ENCODE results near the gene TRPV5.
"Not testable (repeated sequence)": the region's sequence is repeated elsewhere in the genome, so short reads cannot be mapped to it uniquely, and the experiment has no call there.

Gene TRPV5

DNA sequence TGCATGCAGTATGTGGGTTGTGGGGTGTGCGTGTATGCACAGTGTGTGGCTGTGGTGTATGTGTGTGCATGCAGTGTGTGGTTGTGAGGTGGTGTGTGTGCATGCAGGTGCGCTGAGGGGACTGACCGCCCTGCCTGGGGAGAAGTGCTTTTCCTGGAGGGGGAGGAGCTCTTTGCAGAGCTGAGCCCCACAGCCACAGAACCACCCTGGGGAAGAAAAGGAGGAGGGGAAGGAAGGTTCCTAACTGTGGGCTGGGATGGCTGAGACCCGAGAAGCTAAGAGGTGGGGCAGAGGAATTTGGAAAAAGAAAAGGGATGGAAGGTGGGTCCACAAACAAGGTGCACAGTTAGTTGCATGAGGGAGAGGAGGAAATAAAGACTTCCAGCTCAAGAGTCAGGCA is at the start of gene TRPV5:
Gene TRPV5, minus strand, starts transcription at position 123 of the 400 bp plus-strand sequence. CDS start 287 bp downstream, outside the sequence.
- FAIRE-seq (no peak), DNase-seq (ENCODE audit: extremely low spot score, insufficient read length, low read depth) (no peak)

DNA sequence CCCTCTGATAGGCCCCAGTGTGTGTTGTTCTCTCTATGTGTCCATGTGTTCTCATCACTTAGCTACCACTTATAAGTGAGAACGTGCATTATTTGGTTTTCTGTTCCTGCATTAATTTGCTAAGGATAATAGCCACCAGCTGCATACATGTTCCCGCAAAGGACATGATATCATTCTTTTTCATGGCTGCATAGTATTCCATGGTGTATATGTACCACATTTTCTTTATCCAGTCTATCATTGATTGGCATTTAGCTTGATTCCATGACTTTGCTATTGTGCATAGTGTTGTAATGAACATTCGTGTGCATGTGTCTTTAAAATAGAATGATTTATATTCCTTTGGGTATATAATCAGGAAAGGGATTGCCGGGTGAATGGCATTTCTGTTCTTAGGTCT is 44.9 kb upstream of the TRPV5 start:
- FAIRE-seq; DNase-seq (ENCODE audit: extremely low spot score, insufficient read length, low read depth): not testable (repeated sequence)

DNA sequence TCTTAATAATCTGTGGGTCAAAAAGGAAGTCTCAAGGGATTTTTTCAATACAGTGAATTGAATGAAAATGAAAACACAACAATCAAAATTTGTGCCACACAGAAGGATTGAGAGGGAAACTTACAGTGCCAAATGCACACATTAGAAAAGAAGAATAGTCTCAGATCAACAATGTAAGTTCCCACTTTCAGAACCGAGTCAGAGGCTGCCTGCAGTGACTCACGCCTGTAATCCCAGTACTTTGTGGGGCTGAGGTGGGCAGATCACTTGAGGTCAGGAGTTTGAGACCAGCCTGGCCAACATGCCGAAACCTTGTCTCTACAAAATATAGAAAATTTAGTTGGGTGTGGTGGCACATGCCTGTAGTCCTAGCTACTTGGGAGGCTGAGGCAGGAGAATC is 41.1 kb upstream of the TRPV5 start:
- FAIRE-seq, result no peak
- DNase-seq (ENCODE audit: extremely low spot score, insufficient read length, low read depth), result no peak

DNA sequence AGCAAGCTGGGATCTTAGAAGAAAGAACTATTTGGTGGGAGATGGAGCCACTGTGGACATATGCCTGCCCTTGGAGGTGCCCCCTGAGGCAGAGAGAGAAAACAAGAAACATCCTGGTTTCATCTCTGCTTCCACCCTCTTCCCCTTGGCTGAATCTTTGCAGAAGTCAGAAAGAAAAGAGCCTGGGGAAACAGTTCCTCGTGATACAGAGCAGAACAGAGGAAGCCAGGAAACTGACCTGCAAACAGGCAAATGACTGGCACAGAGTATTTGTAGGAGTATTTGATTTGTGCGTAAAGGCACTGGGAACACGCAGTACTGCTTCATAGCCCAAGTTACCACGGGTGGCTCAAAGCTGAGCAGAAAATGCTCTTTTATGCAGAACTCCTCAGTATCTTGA is 35.6 kb upstream of the TRPV5 start:
- FAIRE-seq, result no peak

DNA sequence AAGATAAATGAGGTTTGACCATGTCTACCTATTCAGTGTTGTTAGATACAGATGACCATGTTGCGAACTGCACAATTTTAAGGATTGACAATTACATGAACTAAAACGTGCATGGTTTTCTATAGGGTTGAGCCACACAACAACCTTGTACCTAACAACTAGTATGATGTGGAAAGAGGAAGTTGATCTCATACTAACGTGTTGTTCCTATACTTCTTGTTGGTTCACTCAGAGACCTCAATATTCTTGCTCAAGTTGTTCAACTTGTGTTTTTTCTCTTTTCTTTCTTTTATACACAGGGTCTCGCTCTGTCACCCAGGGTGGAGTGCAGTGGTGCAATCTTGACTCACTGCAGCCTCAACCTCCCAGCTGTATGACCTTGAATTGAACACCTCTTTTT is 34.7 kb upstream of the TRPV5 start:
- FAIRE-seq (no peak), DNase-seq (ENCODE audit: extremely low spot score, insufficient read length, low read depth) (no peak)

More for the DNA sequence above, 35.6 kb upstream of the TRPV5 start:
- no peak for DNase-seq (ENCODE audit: extremely low spot score, insufficient read length, low read depth)

DNA sequence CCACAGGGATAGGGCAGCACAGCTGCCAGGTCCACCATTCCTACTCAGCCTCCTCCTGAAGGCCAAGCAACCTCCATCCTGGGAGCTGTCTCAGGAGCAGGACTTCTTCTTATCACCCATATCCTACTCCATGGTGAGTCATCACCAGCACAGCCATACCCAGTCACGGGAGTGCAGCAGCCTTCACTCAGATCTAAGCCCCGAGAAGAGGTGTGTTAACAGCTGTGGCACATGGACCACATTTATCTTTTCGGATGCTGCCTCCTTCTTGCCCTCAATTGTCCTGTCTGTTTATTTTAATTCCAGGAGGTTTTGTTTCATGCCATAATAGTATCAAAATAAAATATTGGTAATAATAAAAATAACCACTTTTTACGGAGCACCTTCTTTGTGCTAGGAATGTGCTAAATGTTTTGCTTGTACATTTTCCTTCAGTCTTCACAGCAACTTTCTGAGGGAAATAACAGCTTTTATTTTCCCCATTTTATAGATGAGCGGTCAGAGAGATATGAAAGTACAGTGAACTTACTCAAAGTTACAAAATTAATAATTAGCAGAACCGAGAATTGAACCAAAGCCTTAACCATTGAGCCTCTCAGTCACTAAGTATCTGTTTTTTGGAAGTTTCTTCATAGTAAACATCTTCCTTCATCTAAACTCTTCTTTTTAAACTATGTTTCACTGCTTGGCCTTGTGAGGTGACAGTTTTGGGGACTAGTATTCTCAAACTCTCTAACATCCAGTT is 31.1 kb upstream of the TRPV5 start:
- DNase-seq (ENCODE audit: extremely low spot score, insufficient read length, low read depth), result no peak
- FAIRE-seq, result no peak

DNA sequence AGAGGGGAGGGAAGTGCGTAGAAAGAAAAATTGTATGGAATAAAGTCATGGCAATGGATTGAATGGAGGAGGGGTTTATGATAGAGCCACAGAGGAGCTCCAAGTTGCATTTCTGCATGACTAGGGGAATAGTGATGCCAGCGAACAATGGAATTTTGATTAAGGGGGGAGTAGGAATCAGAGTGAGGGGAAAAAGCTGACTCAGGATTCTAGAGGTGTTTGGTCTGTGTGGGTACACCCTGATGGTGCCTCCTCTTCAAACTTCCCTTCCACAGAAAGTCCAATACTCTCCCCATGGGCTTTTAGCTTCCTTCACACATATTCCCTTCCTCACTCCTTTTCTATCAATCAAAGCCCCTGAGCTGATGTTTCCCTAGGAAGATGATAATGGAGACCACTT is 30.4 kb upstream of the TRPV5 start:
- DNase-seq (ENCODE audit: extremely low spot score, insufficient read length, low read depth) (no peak), FAIRE-seq (no peak)

DNA sequence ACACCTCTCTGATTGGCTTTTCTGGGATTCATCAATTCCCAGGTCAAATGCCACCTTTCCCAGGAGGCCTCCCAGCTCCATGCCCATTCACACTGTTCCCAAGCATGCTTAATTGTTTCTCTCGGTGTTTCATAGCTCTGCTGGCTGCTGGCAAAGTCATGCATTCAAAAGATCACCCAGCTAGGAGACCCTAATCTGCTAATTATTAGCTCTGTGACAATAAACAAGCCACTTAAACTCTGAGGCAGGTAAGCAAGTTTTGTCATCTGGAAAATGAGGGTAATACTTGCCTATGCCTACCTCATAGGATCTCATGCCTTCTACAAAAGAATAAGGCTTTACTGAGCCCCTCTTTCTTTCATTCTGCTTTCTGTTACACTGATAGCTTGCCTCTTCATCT is 29.4 kb upstream of the TRPV5 start:
- DNase-seq (ENCODE audit: extremely low spot score, insufficient read length, low read depth), result no peak
- no peak for FAIRE-seq

DNA sequence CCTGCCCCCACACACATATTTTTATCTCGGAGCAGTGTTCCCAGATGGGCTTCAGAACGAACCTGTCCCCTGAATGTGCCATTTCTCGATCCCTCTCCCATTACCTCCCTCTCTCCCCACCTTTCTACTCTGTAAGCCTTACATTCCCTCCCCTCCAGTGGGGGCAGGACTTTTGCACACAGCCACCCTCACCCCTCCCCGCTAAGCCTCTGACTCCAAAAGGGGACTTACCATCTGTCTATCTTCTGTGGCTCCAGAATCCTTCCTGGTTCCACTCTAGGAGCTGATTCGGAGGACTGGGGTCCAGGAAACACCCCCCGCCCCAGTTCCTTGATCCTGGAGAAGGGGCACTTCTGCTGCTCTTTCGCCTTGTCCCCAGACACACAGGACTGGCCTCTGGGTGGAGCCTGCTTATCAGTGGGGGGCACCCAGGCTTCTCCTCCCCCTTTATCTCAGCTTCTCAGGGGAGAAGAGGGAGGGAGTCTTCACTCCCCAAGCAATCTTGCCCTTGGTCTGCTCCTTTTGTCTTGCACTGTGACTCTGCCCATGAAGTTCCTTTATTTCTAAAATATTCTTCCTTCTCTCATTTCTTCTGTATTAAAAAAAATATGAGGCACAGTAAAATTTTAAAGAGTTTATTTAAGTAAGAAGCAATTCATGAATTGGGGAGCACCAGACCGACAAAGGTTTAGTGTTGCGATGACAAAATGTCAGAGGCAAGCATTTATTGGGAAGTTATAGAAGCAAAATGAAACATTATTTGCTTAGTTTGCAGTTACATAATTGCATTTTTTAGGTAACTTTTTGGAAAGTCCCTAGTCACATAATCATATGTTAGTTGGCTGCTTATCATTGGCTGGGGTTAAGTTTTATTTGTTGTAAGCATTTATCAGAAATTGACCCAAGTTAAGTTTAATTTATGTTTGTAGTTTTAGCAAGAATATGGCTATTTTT is 28.7 kb upstream of the TRPV5 start, which contains the start of gene KEL:
Gene KEL, minus strand, starts transcription at position 391 of the 954 bp plus-strand sequence. Its CDS starts 157 bp downstream, at position 234.
- FAIRE-seq, result no peak

DNA sequence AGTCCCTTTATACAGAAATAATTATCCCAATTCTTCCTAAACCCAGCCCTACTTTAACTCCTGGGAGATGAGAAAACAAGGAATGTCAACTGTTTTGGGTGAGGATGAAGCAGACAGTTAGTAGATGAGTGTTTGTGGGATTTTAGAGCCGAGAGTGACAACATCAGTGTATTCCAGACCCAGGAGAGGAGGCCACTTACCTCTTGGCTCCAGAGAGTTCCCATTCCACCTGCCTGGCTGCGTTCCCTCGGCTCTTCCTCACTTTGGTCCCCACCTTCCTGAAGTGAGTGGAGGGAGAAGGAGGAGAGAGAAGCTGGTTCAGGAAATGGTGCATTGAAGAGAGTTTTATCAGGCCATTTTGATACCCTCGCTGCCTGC is 28.0 kb upstream of the TRPV5 start:
- DNase-seq (ENCODE audit: extremely low spot score, insufficient read length, low read depth), result no peak
- no peak for FAIRE-seq

More for the DNA sequence above, 28.7 kb upstream of the TRPV5 start, which contains the start of gene KEL:
- DNase-seq (ENCODE audit: extremely low spot score, insufficient read length, low read depth), result no peak

DNA sequence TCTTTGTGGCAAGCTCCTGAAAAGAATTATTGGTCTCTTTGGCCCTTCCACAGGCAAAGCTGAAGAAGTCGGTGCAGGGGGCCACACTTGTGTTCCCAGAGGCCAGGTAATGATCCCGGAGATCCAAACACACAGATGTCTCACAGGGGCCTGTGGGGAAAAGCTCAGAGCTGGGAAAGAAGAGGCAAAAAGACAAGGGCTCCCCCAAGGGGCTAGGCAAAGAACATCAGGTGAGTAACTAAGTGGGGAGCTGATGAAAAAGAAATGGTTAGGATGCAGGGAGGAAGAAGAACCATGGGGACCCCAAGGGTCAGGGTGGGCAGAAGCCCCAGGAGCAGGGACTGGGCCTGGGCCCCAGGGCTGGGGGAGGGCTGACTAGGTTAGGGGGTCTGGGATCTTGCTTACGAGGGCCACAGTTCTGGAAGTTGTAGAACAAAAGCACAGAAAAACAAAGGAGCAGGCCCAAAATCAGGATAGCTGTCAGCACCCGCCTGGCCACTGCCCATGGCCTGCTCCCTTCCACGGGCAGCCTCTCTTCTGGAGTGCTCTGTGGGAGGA is 27.5 kb upstream of the TRPV5 start:
- no peak for DNase-seq (ENCODE audit: extremely low spot score, insufficient read length, low read depth)
- FAIRE-seq, result no peak

DNA sequence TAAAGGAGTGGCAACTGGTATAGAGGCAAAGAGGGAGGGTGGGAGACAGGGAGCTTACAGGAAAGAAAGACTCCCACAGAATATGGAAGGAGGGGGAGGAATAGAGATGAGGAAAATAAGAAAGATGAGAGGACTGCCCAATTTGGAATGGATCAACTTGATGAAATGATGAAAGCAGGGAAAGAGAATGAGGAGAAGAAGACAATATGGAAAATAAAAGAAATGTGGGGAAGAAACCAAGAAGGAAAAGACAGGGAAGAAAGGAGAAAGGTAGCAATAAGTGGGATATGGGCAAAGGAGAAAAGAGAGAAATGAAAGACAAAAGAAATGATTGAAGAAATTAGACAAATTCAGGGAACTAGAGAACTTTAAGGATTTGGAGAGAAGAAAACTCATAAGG is 25.7 kb upstream of the TRPV5 start:
- DNase-seq (ENCODE audit: extremely low spot score, insufficient read length, low read depth), result no peak
- FAIRE-seq, result no peak

DNA sequence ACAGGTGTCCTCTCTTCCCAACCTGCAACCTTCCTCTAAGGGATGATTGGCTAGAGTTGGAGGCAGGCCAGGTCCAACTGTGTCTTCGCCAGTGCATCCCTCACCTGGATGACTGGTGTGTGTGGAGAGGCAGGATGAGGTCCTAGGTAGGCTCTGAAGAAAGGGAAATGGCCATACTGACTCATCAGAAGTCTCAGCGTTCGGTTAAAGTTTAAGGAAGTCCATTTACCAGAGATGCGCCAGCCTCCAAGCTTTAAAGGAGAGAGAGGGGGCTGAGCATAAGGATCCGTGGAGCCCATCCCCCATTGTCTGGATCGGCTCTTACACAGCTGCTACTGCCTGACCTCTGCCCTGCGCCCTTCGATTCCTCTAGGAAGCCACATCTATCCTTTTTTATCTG is 24.2 kb upstream of the TRPV5 start:
- DNase-seq (ENCODE audit: extremely low spot score, insufficient read length, low read depth) (no peak), FAIRE-seq (no peak)

DNA sequence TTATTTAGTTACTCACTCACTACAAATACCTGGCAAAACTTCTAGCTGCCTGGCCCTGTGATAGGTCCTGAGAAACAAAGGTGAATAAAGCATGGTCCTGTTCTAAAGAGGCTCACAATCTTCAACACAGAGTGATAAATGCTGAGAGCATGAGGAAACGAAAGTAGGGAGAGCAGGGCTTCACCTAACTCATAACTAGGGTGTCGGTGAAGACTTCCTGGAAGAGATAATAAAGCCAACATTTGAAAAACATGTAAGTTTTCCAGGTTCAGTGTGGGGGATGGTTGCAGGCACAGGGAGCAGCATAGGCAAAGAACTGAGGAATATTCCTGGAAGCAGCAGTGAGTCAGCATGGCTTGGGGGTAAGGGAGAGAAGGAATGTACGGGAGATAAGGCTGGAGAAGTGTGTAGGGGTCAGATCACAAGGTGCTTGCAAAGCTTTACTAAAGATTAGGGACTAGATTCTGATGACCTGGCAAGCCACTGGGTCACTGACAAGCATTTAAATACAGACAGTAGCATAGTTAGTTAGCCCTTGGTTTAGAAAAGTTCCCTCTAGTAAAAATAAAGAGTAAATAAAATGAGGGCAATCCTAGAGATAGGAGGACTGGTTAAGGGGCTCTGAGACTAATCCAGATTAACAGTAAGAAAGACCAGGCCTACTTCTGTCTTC is 23.5 kb upstream of the TRPV5 start:
- DNase-seq (ENCODE audit: extremely low spot score, insufficient read length, low read depth) (no peak), FAIRE-seq (no peak)

DNA sequence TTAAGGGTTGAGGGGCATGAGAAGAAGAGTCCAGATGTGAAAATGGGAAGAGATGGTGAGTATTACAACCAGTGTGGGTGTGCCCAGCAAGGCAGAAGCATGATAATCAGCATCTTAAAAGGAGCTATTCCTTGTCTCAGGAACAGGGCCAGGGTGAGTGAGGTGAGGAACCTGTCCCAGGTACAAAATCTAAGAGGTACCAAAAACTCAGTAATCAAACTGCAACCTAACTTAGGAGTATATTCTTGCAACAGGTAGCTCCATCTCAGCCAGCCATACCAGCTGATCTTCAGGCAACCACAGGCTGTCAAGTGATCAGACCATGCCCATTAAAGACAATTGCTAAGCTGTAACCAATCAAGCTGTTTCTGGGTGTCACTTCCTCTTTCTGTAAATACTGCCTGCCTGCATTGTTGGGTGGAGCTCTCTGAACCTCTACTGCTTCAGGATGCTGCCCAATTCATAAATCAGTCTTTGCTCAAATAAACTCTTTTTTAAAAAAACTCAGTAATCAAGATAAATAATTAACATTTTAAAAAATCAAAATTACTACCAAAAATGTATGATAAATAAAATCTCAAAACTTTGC is 21.2 kb upstream of the TRPV5 start:
- no peak for FAIRE-seq
- no peak for DNase-seq (ENCODE audit: extremely low spot score, insufficient read length, low read depth)

DNA sequence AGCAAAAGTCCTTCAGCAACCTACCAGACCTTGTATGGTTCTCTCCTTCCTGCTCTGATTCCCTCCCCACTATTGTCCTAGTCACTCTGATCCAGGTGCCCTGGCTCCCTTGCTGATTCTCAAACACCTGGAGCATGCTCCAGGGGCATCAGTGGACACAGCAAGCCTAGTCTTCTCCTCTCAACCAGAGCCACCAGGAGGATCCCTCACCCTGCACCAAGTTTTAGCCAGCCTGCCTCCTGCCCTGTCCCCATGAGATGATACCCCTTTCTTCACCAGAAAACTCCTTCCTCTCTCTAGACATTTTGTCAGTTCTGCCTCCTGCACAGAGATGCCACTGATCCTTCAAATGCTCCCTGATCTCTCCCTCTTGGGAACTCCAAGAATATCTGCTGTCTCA is 16.7 kb upstream of the TRPV5 start:
- FAIRE-seq (no peak), DNase-seq (ENCODE audit: extremely low spot score, insufficient read length, low read depth) (no peak)

DNA sequence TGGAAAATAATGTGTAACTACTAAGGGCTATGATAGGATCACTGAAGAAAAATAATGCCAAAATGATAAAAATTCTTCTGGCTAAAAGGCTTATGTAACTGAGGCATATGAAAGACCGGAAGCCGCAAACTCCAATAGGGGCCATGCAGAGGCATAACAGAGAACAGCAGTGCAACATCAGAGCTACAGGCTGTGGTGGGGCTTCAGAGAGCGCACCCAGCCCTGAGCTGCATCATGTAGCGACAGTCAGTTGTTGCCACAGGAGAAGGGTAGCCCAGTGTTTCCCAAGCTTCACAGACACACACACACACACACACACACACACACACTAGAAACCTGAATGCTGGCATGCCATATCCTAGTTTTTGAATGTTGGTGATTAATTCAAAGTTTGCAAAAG is 15.1 kb upstream of the TRPV5 start:
- DNase-seq (ENCODE audit: extremely low spot score, insufficient read length, low read depth), result no peak
- FAIRE-seq, result no peak

DNA sequence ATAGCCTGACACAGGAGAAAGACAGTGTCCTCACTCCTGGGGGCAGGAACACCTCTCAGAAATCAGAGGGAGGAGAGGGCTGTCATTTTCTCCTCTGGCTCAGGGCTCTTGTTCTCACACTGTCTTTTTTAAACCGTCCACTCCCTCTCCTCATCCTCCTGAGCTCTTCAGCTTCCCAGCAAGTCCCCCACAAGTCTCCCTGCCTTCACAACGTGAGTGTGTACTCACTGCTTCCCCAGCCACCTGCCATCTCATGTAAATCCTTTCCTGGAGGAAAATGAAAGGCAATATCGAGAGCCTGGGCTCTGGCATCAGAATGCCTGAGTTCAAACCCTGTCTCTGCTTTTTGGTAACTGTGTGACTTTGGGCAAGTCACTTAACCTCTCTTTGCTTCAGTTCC is 11.5 kb upstream of the TRPV5 start:
- DNase-seq (ENCODE audit: extremely low spot score, insufficient read length, low read depth) (no peak), FAIRE-seq (no peak)

DNA sequence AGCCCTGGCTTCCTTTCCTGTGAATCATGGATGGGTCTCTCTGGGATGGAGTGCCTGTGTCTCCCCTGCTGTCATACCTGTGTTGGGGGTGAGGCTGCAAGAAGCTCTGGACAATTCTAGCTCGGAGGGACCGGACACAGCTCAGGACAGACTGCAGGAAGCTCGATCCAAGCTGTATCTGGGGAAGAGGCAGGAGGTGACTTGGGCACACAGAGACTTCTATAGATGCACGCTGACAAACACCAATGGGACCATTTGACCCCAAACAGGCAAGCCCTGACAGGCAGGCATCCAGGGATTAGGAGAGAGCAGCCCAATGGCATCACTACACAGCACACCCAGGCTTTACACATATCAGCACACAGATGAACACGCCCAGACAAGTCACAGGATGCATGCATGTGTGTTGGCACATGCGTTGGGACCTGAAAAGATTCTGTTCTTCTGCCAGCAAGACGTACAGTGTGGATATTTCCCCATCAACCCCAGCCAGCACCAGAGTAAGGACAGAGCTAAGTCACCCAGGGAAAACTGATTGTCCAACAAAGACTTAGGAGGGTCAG is 10.2 kb upstream of the TRPV5 start:
- DNase-seq (ENCODE audit: extremely low spot score, insufficient read length, low read depth) (no peak), FAIRE-seq (no peak)

DNA sequence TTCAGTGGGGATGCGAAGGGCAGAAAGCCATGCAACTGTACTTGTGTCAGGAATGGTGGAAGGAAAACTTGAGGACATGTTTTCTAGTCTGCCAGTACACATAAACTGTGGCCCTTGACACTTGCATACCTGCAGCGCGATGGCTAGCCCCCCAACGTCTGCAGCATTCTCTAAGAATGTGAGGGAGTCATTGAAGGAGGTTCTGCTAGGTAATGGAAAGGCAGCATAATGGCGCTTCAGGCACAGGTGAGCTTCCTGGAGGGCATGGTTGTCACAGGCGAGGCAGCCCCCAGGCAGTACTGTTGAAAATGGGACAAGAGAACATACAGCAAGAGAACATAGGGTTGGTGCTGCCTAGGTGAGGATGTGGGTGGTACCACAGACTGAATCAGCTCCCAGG is 9.2 kb upstream of the TRPV5 start:
- no peak for DNase-seq (ENCODE audit: extremely low spot score, insufficient read length, low read depth)
- FAIRE-seq, result no peak
